CD4-positive, alpha-beta T cell treated with Interleukin-6 at 100 ng/mL for 8 hours (primary cell): ENCODE data around the gene SLC6A4.
"Not testable (repeated sequence)": the region's sequence is repeated elsewhere in the genome, so short reads cannot be mapped to it uniquely, and the experiment has no call there.

Source experiments
- DNase-seq: peaks from one replicate; pipeline ENCODE4 v3.0.0-alpha.2; 2020; ENCODE audit warnings: mixed read lengths, low spot score

Gene SLC6A4

GRCh38 chr17:30172560-30172959 lies 62.9 kb downstream of the SLC6A4 start:
- no peak for DNase-seq

DNA sequence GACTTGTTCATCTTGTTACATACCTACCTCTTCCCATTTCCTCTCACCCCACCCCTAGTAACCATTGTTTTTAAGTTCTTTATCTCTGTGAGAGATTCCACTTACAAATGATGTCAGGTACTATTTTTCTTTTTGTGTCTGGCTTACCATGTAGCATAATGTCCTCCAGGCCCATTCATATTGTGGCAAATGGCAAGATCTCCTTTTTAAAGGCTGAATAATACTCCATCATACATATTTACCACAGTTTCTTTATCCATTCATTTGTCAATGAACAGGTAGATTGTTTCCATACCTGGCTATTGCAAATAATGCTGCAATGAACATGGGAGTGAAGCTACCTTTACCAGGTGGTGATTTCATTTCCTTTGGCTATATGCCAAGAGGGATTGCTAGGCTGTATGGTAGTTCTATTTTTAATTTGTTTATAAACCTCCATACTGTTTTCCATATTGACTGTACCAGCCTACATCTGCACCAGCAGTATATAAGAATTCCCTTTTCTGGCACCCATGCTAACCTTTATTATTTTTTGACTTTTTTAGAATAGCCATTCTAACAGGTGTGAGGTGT lies 65.0 kb downstream of the SLC6A4 start:
- DNase-seq = no peak

DNA sequence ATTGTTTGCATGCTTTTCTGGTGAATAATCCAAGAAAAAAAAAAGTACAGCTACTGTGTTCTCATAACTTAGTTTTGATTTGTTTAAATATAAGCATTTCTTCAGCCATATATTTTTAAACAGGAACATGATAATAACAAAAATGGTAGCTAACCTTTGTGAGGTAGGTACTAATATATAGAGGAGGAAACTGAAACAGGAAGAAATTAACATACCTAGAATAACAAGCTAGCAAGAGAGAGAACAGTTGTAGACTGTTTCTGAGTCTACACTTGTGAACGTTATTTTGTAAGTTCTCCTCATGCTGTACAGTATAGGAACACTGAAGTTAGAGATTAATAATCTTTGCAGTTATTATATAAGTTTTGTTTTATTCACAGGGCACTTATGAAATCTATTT lies 69.5 kb downstream of the SLC6A4 start:
- DNase-seq = no peak

DNA sequence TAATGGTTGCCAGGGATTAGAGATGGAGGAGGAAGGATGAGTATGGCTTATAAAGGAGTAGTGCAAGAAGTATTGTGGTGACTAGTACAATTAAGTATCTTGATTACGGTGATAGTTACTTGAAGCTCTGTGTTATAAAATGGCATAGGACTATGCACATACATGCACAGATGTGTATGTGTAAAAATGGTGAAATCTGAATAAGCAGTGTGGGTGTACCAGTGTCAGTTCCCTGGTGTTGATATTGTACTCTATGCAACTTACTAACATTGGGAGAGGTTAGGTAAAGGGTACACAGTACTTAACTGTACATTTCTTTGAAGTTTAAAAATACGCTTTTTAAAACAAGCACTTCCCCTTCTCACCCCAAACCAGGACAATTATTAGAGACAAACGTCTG lies 70.3 kb downstream of the SLC6A4 start:
- no peak for DNase-seq

DNA sequence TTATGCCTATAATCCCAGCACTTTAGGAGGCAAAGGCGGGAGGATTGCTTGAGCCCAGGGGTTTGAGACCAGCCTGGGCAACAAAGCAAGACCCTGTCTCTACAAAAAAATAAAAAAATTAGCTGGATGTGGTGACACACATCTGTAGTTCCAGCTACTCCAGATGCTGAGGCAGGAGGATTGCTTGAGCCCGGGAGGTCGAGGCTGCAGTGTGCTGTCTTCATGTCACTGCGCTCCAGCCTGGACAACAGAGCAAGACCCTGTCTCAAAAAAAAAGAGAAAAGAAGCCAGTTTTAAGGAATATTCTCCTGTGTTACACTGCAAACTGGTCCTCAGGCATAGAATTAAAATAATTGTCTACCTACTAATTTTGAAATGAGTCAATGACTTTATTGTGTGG lies 71.0 kb downstream of the SLC6A4 start:
- no peak for DNase-seq

DNA sequence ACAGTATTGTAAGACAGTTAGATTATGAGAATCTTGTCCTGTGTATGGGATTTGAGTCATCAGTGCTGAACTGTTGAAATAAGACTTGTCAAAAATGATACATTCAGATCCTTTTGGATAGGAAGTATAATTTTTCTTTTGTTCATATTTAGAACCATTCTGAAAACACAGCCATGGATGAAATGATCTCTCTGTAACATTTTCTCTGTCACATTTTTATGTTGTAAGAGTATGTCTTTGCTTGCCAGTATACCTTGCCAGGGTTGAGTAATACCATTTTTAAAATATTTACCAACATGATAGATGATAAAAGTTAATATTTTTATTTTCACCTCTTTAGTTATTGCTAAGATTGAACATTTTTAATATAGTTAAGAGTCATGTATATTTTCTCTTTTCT lies 73.9 kb downstream of the SLC6A4 start:
- no peak for DNase-seq

GRCh38 chr17:30160419-30161172 lies 74.9 kb downstream of the SLC6A4 start:
- DNase-seq = no peak

DNA sequence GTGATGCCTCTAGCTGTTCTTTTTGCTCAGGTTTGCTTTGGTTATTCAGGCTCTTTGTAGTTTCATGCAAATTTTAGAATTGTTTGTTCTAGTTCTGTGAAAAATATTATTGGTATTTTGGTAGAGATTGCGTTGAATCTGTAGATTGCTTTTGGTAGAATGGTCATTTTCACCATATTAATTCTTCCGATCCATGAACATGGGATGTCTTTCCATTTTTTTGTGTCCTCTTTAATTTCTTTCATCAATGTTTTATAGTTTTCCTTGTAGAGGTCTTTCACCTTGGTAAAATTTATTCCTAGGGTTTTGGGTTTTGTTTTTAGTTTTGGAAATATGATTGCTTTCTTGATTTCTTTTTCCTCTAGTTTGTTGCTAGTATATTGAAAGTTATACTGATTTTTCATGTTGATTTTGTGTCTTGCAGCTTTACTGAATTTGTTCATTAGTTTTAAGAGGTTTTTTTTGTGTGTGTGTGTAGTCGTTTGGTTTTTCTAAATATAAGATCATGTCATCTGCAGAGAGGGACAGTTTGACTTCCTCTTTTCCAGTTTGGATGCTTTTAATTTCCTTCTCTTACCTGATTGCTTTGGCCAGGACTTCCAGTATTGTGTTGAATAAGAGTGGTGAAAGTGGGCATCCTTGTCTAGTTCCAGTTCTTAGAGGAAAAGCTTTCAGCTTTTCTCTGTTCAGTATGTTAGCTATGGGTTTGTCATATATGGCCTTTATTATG lies 76.4 kb downstream of the SLC6A4 start:
- DNase-seq = no peak

DNA sequence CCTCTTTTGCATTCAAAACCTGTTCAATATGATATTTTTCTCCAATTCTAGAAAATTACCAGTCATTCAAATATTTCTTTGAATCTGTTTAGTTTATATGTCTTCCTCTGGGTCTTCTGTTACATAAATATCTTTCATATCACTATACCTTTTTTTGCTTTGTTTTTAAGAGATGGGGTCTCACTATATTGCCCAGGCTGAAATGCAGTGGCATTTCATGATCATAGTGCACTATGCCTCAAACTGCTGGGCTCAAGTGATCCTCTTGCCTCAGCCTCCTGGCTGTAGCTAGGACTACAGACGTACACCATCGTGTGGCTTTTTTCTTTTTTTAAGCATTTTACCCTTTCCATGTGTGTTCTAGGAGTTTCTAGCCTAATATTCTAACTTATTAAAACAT lies 80.1 kb downstream of the SLC6A4 start:
- DNase-seq = no peak

GRCh38 chr17:30153463-30153862 lies 82.0 kb downstream of the SLC6A4 start:
- no peak for DNase-seq

DNA sequence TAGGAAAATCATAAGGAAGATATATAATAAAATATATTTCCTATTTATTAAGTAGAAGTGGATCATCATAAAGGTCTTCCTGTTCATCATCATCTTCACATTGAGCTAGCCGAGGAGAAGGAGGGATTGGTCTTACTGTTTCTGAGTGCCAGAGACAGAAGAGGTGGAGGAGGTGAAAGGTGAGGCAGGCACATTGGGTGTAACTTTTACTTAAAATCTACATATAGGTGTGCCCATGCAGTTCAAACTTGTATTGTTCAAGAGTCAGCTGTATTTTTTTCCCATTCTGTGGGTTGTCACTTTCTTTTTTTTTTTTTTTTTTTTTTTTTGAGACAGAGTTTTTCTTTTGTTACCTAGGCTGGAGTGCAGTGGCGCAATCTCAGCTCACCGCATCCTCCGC lies 84.0 kb downstream of the SLC6A4 start:
- DNase-seq = no peak

- no peak for DNase-seq
Measured at GRCh38 chr17:30148376-30148775, 87.1 kb downstream of the SLC6A4 start.

DNA sequence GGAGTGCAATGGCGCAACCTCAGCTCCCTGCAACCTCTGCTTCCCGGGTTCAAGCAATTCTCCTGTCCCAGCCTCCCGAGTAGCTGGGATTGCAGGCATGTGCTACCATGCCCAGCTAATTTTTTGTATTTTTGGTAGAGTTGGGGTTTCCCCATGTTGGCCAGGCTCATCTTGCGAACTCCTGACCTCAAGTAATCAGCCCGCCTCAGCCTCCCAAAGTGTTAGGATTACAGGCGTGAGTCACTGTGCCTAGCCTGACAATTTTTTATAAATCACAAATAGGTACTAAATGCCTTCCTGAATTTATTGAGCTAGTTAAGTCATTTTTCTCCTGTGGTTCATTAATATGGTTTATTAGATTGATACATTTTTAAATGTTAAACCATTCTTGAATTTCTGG lies 87.6 kb downstream of the SLC6A4 start:
- not testable (repeated sequence) for DNase-seq
